HG03280 (cell line): Measurements from ENCODE around the gene ASIC3.

Experiments
- ATAC-seq: cut with Tn5 transposase; IDR thresholded peaks from one replicate; pipeline ENCODE4 v1.9.1; 2021; ENCODE audit warnings: mild to moderate bottlenecking, moderate library complexity; ENCODE audit not compliant: unreplicated experiment

ASIC3 gene

GRCh38 chr7:151083071-151083823, 34.9 kb downstream of the ASIC3 start, which contains the start of gene TMUB1:
TMUB1 (minus strand) TSS chr7:151083493; CDS start chr7:151082563, 930 bp downstream.
- peak; percentile 49 for ATAC-seq

- no peak for ATAC-seq
These were observed 35.5 kb downstream of the ASIC3 start for GRCh38 chr7:151083824-151084160.

GRCh38 chr7:151085329-151085690, 37.0 kb downstream of the ASIC3 start:
- ATAC-seq: no peak

DNA sequence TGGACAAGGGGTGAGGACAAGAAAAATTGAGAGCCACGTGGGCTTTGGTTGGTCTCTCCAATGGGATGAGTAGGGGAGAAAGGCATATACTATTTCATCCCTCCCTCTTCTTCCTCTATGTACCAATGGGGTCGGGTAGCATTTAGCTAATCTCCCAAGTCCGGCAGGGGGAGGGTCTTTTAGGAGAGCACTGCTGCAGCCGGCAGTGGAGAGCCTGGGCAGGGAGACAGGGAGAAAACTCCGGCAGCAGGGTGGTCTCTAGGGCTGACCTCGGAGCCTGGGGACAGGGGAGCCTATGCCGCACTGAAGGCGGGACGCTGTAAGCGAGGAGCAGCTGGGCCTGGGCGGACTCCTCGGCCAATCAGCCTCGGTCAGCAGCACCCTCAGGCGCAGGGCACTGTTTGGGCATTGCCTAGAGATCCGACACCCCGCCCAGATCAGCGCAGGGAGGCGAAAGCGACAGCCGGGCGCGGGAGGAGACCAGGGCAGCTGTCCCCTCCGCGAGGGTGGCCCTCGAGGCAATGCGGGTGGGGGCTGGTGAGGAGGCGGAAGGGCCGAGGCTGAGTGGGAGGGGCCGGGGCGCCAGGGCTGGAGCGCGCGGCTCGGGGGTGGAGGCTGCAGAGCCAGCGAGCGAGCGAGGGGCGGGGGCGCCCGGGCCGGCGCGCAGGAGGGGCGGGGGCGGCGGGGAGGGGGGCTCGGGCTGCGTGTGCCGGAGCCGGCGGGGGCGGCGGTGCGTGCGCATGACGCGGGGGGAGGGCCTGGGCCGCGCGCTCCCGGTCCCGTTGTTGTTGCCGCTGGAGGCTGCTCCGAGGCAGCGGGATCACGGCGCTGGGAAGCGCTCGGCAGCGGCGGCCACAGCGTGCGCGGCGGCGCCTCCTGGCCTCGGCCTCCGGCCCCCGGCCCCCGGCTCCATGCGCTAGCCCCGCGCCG, 37.6 kb downstream of the ASIC3 start, which contains the start of gene AGAP3:
Gene AGAP3, plus strand, starts transcription at position 785 of the 930 bp plus-strand sequence. CDS start 267 bp downstream, outside the sequence.
- peak; percentile 47 for ATAC-seq

GRCh38 chr7:151086802-151087244, 38.5 kb downstream of the ASIC3 start:
- no peak for ATAC-seq

- ATAC-seq: no peak
These were observed 39.1 kb downstream of the ASIC3 start for GRCh38 chr7:151087245-151088018.

DNA sequence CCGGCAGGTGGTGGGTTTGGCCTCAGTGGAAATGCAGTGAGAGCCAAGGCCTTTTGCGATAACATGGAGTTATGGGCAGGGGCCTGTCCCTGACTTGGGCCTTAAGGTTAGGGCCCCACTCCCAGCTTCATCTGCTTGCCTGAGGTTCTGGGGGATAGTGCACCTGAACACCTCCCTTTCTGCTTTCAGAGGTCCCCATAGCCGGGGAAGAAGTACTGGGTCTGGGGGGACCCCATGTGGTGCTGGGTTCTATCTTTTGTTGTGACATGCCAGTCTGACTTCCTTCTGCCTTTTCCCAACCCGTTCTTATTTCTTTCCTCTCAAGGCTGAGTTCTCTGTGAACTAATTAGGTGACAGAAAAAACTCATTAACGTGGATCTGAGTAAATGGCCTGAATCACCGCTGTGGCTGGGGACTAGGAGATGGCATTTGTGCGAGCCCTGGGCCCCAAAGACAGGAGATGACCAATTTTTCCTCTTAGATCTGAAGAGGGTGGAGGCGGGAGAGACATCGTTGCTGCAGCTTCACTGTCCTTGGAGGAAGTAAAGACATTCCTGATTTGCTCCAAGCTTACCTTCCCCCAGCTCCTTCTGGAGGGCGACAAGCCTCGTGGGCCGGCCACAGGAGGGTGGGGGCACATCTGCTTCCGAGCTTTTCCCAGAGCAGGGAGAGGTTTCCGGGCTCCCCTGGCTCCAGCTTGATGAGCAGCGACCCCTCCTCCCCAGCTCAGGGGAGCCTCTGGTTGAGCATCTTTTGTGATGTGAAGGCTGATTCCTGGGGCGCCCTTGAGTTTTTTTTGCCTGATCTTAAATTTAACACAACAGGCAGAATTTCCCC, 39.9 kb downstream of the ASIC3 start:
- ATAC-seq: no peak

- ATAC-seq: no peak
These were observed 40.7 kb downstream of the ASIC3 start for GRCh38 chr7:151088856-151089699.

DNA sequence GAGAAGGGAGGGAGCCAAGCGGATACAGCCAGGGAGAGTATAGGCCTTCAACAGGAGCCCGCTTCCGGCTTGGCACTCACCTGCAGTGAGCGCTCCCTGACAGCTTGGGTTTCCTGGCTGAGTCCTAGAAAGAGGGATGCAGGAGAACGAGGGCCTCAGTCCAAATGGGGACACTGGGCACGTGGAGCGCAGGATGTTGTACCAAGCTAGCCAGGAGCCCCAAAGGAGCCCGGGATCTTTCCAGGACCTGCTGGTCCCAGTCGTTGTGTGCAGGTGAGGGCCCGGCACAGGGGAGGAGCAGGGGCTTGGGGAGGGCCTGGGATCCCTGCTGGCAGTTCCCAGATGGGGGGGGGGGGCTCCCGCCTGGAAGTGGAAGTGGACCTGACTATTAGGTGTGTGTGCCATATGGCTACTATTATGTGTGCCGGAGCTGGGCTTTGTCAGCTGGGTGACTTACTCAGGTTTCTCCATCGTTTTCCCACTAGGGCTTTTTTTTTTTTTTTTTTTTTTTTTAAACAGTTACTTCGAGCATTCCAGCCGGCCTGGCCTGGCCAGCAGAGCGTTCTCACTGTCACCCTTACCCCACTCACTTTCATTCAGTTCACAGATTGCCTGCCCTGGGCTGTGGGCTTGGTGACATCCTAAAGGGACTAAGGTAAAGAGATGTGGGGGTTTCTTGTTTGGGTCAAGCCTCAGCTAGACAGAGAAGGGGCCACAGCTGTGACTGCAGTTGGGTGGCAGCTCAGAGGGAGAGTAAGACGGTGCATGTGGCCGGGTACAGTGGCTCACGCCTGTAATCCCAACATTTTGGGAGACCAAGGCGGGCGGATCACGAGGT, 41.8 kb downstream of the ASIC3 start:
- ATAC-seq: no peak

DNA sequence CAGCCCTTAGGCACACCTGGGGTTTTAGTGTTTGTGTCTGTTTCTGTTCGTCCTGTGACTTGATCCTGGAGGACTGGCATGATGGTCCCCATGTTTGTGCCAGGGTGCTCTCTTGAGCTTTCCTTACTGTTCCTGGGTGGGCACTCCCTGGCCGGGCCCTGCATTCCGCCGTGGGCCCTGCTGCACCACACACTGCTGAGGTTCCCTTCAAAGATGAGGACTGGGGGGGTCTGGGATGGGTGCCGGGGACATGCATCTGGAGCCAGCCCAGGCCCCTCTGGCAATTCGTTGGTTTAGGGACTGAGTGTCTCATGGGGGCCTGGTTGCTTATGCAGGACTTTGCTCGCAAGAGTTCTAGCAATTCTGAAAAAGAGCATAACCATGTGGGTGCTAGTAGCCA, 42.7 kb downstream of the ASIC3 start:
- no peak for ATAC-seq

DNA sequence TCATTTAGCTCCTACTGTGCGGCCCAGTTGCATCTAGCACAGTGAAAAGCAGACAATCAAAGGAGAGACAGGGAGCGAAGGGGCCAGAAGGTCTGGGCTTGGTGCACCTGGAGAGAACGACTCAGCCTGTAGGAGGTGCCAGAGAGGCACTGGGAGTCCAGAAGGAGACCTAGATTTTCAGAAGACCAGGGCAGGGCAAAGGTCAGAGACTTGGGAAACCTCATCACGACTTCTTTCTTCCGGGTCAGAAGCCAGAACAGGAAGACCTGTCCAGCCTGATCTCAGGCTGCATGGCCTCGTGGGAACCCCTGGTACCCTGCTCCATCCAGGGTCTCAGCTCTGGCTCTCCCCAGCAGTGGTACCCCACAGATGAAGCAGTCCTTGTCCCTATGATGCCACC, 43.1 kb downstream of the ASIC3 start:
- no peak for ATAC-seq

- ATAC-seq: no peak
These were observed 43.7 kb downstream of the ASIC3 start for GRCh38 chr7:151091988-151092387.

DNA sequence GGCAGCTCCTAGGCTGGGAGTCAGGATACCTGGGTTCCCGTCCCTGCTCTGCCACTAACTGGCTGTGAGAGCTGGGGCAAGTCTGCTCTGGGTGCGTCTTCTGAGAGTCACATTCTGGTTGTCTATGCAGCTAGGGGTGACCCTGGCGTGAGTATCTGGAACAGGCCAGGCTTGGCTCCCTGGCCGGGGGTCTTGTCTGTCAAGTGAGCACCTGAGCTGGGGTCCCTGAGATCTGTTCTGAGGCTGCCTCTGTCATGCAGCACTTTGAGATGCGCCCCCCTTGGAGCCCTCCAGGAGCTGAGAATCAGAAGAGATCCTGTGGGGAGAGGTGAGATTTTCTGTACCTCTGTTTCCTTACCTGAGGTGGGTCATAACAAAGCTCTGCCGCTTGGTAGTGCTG, 45.4 kb downstream of the ASIC3 start:
- no peak for ATAC-seq

DNA sequence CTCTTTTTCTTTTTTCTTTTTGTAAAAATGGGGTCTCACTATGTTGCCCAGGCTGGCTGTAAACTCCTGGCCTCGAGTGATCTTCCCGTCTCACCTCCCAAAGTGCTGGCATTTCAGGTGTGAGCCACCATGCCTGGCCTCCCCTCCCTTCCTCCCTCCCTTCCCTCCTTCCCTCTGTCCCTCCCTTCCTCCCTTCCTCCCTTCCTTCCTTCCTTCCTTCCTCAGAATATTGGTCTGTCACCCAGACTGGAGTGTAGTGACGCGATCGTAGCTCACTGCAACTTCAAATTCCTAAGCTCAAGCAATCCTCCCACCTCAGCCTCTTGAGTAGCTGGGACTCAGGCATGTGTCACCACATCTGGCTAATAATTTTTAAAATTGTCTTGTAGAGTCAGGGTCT, 46.3 kb downstream of the ASIC3 start:
- no peak for ATAC-seq

DNA sequence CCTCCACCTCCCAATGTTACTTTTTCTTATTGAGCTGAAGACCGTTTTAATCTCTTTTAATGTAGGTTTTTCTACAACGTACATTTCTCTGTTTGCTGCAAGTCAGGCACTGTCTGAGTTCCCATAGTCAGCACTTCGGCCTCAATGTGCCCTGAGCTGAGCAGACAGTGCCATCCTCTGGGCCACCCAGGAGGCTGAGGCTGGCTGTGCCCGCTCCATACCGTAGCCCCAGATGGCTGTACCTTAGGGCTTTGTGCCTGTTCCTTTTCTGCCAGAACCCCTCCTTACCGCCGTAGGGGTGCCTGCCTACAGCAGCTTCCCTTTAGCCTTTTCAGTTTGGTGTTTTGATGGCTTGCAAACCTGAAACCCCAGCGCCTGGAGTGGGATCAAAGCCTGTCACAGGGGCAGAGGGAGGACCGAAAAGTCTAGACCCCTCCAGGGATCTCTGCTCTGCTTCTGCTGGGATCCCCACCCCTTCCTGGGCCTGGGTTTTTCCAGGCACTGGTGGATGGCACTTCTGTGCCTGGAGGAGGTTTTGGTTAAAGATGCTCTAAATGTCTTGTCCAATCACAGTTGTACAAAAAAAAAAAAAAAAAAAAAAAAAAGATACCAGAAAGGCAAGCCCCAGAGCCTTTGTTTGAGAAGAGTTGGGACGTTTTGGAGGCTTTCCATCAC, 46.9 kb downstream of the ASIC3 start:
- ATAC-seq: no peak

DNA sequence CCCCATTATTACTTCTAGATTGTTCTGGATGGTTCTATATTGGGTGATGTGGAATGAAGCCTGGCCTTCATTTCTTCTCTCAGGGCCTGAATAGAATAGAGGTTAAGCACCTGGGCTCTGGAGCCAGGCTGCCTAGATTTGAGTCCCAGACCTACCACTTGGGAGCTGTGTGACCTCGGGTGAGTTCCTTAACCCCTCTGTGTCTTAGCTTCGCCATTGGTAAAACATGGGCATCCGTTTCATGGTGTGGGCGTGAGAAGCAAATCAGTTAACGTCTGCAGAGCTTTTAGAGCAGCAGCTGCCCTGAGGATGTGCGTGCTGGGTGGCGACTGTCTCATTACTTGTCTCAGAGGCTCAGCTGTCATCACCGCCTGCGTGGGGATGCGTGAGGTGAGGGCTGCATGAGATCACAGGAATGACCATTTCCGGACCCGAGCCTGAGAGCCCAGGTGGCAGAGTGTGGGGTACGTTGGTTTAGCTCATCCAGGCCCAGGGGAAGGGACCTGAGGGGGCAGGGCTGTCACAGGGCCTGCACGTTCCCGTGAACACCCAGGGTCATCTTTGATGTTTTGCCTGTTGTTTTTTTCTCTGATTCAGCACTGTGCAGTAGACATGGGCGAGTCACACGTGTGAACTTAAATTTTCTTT, 47.6 kb downstream of the ASIC3 start:
- ATAC-seq: no peak

DNA sequence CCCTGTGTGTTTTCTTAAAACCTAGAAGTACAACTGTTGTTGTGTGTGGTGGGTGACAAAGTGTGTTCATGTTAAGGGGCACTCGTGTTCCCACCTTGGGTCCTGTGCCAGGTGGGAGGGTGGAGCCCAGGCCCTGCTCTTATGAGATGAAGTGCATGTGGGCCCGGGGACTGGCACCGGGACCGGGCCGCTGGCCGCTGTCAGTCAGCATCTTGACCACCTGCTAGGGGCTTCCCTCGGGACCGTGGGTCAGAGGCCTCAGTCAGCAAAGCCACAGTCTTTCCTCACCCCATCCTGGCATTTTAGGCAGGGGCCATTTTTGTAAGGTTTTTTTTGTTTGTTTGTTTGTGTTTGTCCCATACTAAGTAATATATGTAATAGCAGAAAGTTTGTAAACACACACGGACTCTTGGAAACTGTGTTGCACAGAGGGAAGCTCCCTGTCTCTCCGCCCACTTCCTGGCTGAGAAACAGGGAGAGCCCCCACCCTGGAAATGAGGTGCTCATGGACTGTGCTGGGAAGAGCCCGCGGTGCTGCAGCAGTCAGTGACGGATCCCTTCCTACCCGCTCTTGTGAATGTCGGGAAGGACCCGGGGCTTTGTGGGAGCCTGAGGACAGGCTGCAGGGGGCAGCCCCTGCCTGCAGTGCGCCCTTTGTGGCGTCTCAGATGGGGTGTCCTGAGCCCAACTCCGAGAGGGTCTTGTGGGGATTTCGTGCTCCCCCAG, 51.3 kb downstream of the ASIC3 start:
- ATAC-seq: no peak
